ENCODE data around the gene SNRNP25.

The SNRNP25 gene

DNA sequence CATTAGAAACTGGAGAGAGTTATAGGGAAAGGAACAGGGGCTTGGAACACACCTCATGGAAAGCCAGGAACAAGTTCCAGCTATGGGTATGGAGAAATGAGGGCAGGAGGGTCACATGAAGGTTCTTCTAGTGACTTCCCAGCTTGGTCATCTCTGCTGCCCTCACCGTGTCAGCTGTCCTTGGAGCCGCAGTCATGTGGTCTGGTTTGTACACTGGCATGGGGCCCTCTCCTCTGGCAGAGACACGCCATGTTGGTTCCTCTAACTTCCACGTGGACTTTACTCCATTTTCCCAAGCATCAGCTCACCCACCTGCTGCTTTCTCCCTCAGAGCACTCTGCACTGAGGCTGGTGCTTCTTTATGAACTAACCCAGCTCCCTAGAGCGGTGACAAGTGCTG lies 50.7 kb downstream of the SNRNP25 start:
- DNase-seq (ENCODE audit: low read depth) = no peak

GRCh38 chr16:104928-105327 lies 51.3 kb downstream of the SNRNP25 start:
- DNase-seq (ENCODE audit: low read depth) = no peak

DNA sequence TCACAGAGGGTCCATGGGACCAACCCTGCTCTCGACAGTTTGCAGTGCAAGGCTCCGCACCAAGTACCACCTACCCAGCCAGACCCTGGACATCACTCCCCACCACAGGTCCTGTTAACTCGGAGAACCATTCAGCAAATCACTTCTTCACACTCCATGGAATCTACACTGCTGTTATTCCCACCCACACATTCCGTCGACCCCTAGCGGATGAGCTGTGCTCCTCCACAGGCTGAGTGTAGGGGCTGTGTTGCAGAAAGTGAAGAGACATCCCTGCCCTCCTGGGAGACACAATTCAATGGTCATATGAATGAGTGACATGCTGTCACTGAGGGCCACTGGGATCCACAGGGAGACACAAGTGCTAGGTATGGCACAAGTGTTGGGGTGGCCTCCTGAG lies 51.9 kb downstream of the SNRNP25 start:
- no peak for DNase-seq (ENCODE audit: low read depth)

- no peak for DNase-seq (ENCODE audit: low read depth)
These were observed 53.1 kb downstream of the SNRNP25 start for GRCh38 chr16:106623-107324.

Measured in stimulated activated CD8-positive, alpha-beta memory T cell treated with anti-CD3 and anti-CD28 coated beads, Interleukin-7, amount 100 ng/mL, for 24 hours (primary cell).